NB4 (cell line): ENCODE measurements around the gene IRF2BPL.

Experiments used
- DNase-seq: peaks from one replicate; pipeline ENCODE4 v3.0.0; 2010; ENCODE audit warnings: low read depth
- H3K4me3 ChIP-seq: one replicate; pipeline ENCODE4 v1.5.1; 2011; ENCODE audit warnings: mild to moderate bottlenecking, low read depth, low read length, moderate library complexity
- MYC ChIP-seq: IDR thresholded peaks from 2 replicates; pipeline ENCODE4 v1.6.1; 2011; ENCODE audit warnings: low read depth, low read length
- POLR2A ChIP-seq: IDR thresholded peaks from 2 replicates; pipeline ENCODE4 v1.6.1; 2011; ENCODE audit warnings: mild to moderate bottlenecking; ENCODE audit not compliant: insufficient read length; ENCODE audit errors: extremely low read depth
- TF ChIP-seq, protein P1 (sequence below): IDR thresholded peaks from one replicate; pipeline ENCODE4 v1.5.1; 2012; ENCODE audit warnings: low read depth, low read length
- TF ChIP-seq, protein P2 (sequence below): IDR thresholded peaks from 2 replicates; pipeline ENCODE4 v1.6.1; 2011; ENCODE audit warnings: low read depth, low read length

The IRF2BPL gene

DNA sequence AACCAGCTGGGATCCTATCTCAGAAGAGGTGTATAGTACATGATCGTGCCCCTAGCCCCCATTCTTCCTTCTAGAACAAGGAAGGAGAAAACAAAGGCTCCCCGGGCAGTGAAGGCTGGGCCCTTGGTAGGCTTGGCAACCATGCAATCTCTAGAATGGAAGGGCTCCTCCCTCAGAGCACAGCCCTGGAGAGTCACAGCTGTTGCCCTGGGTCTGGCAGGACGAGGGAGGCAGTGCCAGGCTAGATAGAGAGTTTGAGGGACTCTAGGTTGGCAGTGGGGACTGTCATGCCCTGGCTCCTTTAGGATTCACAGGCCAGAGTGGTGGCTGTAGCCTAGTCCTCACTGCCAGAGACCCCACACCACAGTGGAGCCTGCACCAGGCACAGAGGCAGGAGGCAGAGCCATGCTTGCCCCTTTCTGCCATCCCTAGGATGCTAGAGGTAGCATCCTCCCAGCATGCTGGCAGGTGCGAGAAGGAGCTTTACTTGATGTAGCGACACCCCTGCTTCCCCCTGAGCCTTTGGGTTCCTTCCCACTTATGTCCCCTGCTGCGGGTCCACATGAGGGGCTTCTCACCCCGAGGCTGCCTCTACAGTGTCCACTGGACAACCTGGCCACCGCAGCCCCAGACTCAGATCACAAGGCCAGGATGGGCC, 36.1 kb upstream of the IRF2BPL start:
- no peak for DNase-seq
- no peak overlapping the region for H3K4me3 ChIP-seq
- TF ChIP-seq, protein P1, sequence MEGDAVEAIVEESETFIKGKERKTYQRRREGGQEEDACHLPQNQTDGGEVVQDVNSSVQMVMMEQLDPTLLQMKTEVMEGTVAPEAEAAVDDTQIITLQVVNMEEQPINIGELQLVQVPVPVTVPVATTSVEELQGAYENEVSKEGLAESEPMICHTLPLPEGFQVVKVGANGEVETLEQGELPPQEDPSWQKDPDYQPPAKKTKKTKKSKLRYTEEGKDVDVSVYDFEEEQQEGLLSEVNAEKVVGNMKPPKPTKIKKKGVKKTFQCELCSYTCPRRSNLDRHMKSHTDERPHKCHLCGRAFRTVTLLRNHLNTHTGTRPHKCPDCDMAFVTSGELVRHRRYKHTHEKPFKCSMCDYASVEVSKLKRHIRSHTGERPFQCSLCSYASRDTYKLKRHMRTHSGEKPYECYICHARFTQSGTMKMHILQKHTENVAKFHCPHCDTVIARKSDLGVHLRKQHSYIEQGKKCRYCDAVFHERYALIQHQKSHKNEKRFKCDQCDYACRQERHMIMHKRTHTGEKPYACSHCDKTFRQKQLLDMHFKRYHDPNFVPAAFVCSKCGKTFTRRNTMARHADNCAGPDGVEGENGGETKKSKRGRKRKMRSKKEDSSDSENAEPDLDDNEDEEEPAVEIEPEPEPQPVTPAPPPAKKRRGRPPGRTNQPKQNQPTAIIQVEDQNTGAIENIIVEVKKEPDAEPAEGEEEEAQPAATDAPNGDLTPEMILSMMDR = no peak
- TF ChIP-seq POLR2A (no peak), MYC (no peak)
- TF ChIP-seq, protein P2, sequence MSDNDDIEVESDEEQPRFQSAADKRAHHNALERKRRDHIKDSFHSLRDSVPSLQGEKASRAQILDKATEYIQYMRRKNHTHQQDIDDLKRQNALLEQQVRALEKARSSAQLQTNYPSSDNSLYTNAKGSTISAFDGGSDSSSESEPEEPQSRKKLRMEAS = no peak

DNA sequence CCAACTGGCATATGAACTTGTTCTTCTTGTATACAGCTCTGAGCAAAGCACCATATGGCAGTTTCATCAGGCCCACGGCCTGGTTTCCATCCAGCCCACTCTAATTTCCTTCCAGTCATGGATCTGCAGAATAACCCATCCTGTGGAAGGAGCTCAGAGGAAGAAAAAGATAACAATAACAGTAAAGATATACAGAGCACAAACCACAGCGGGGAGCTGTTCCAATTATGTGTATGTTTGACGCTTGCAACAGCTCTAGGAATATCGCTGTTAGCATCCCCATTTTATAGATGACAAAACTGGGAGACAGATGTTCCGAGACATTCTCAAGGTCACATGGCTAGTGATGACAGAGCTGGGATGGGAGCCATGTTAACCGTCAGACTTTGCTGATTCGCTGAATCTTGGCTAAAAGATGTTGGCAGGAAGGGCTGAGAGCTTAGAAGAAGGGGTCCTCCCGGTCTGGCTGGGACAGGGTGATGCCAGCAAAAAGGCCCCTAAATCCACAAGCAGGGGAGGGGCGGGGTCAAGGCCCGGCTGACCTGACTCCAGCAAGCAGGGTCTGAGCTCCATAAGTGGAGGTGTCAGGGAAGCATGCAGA, 35.2 kb upstream of the IRF2BPL start:
- H3K4me3 ChIP-seq = no peak overlapping the region
- DNase-seq = no peak
- TF ChIP-seq POLR2A = no peak

DNA sequence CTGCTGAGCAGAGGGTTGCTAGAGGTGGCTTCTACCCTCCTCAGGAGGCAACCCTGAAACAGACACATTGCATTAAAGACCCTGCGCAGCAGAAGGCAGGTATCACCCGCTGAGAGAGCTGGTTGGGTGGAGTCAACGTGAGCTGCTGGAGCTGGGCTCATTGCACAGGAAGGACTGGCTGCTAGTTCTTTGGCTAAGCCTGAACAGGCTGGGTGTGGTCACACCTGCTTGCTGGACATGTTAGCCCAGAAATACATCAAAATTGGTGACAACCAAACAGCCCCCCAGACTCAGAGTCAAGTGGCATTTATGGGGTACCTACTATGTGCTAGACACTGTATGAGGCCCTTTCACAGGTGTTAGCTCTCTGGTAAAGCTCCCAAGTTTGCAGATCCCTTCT, 33.8 kb upstream of the IRF2BPL start:
- DNase-seq = no peak
- no peak overlapping the region for H3K4me3 ChIP-seq
- TF ChIP-seq MYC (no peak), POLR2A (no peak)
- TF ChIP-seq, protein P1 = no peak
- TF ChIP-seq, protein P2 = no peak

DNA sequence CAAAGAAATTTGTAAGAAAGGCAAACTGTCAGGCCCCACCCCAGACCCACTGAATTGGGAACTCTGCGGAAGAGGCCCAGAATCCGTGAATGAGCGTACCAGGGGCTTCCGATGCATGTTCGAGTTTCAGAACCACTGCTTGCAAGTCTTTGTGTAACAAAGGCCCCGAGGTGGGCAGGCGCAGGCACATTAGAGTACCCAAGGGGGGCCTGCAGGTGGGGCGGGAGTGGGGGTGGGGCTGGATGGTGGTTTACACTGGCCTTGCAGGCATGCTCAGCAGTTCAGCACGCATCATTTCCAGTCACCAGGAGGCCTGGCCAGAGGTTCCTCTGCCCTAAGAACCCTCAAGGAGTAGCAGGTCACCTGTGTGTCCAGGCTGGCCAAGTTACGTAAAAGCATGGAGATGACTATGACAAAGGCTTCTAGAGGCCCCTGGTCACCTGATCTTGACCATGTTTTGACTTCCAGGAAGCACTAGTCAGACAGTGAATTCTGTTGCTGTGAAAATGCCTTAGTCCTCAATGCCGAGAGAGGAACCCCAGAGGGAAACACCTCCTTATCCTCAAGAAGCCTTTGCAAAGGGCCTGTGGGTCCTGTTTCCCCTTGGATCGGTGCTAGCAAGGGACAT, 33.2 kb upstream of the IRF2BPL start:
- DNase-seq = no peak
- H3K4me3 ChIP-seq = no peak overlapping the region
- TF ChIP-seq, protein P2 = no peak
- TF ChIP-seq, protein P1 = no peak
- TF ChIP-seq POLR2A (no peak), MYC (no peak)

DNA sequence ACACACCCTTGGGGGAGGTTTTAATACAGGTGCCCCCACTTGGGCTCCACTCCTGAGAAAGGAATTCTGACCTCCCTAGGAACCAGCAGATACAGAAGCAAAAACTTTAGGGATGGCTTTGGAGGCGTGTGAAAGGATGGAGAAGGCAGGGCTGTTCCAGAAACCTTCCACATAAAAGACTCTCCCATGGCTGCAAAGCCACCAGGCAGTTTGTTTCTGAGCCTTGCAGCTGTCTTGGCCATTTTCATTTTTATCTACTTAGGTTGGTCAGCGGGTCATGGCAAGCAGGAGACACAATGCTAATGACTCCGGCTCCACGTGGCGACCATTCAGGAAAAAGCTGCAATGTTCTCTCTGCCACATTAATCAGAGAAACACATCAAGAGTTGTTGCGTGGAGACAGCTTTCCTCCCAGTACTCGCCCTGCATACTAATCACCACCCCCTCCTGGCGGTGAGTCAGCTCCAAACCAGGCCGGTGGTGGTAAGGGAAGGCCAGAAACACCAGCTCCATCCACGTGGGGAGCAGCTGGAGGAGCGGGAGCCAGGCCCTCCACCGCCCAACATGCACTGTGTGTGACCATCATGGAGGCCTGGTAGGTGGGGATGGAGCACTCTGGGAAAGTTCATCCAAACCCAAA, 30.9 kb upstream of the IRF2BPL start:
- H3K4me3 ChIP-seq = no peak overlapping the region
- DNase-seq = peak; percentile 49
- TF ChIP-seq, protein P1 = no peak
- no peak for TF ChIP-seq POLR2A
- TF ChIP-seq, protein P2 = no peak
- TF ChIP-seq MYC = no peak

DNA sequence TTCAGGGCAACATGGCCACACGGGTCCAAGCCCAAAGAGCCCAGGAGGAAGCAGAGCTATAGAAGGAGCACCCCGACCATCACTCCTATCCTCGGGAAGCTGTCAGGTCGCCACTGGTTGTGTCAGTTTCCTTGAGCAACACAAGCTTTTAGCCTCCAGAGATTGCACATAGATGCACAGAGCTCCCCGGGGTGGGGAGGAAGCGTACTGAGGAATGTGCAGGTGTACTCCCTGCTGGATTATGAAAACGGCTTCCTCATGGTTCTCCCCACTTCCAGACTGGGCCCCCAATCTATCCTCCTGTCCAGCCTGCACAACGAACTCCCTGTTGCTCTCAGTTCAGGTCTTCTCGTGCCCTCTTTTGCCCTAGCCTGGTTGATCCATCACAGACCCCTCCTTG, 30.3 kb upstream of the IRF2BPL start:
- no peak for TF ChIP-seq POLR2A
- TF ChIP-seq, protein P1 = no peak
- H3K4me3 ChIP-seq = no peak overlapping the region
- no peak for DNase-seq
